RWPE2 (cell line): ENCODE data around the gene ITPKB.

Source experiments
- ATAC-seq: fragments of 200-7000 bp; cut with Tn5 transposase; 3 replicates; pipeline ENCODE4 v1.9.1; 2021; ENCODE audit warnings: low read depth
- DNase-seq: peaks from one replicate; pipeline ENCODE4 v3.0.0-alpha.2; 2020; ENCODE audit warnings: low spot score
- H3K27ac ChIP-seq: fragments of 450-650 bp; 2 replicates; pipeline ENCODE4 v1.5.1; 2017; ENCODE audit warnings: mild to moderate bottlenecking; ENCODE audit not compliant: poor library complexity, severe bottlenecking
- H3K27me3 ChIP-seq: fragments of 250-450 bp; sonication (Bioruptor Pico); 2 replicates; pipeline ENCODE4 v1.5.1; 2021; ENCODE audit warnings: mild to moderate bottlenecking, moderate library complexity; ENCODE audit not compliant: insufficient read depth, poor library complexity, severe bottlenecking
- H3K36me3 ChIP-seq: fragments of 250-450 bp; sonication (Bioruptor Pico); 2 replicates; pipeline ENCODE4 v1.5.1; 2020; ENCODE audit warnings: low read depth, mild to moderate bottlenecking, moderate library complexity
- H3K4me1 ChIP-seq: fragments of 250-450 bp; sonication (Bioruptor Pico); 2 replicates; pipeline ENCODE4 v1.5.1; 2021; ENCODE audit warnings: mild to moderate bottlenecking, moderate library complexity; ENCODE audit not compliant: insufficient read depth, poor library complexity, severe bottlenecking
- H3K4me3 ChIP-seq: fragments of 250-450 bp; sonication (Bioruptor Pico); 2 replicates; pipeline ENCODE4 v1.5.1; 2021; ENCODE audit warnings: mild to moderate bottlenecking, moderate library complexity; ENCODE audit not compliant: severe bottlenecking
- H3K9me3 ChIP-seq: fragments of 250-450 bp; sonication (Bioruptor Pico); 2 replicates; pipeline ENCODE4 v1.5.1; 2021; ENCODE audit warnings: mild to moderate bottlenecking, moderate library complexity; ENCODE audit not compliant: severe bottlenecking
- TF ChIP-seq, protein P1 (sequence below): fragments of 450-650 bp; IDR thresholded peaks from one replicate; pipeline ENCODE4 v1.5.1; 2017; ENCODE audit warnings: mild to moderate bottlenecking, moderate library complexity; ENCODE audit not compliant: poor library complexity, severe bottlenecking

The ITPKB gene

GRCh38 chr1:226766565-226766964, 27.5 kb upstream of the ITPKB start:
- Histone ChIP-seq H3K36me3 (no peaks in the 10 kb centered on the region), H3K4me1 (peaks cover 5% of the 10 kb centered on the region), H3K27me3 (no peaks in the 10 kb centered on the region), H3K27ac (no peak overlapping the region), H3K9me3 (no peaks in the 10 kb centered on the region), H3K4me3 (no peak overlapping the region)
- ATAC-seq = no peak
- TF ChIP-seq, protein P1, sequence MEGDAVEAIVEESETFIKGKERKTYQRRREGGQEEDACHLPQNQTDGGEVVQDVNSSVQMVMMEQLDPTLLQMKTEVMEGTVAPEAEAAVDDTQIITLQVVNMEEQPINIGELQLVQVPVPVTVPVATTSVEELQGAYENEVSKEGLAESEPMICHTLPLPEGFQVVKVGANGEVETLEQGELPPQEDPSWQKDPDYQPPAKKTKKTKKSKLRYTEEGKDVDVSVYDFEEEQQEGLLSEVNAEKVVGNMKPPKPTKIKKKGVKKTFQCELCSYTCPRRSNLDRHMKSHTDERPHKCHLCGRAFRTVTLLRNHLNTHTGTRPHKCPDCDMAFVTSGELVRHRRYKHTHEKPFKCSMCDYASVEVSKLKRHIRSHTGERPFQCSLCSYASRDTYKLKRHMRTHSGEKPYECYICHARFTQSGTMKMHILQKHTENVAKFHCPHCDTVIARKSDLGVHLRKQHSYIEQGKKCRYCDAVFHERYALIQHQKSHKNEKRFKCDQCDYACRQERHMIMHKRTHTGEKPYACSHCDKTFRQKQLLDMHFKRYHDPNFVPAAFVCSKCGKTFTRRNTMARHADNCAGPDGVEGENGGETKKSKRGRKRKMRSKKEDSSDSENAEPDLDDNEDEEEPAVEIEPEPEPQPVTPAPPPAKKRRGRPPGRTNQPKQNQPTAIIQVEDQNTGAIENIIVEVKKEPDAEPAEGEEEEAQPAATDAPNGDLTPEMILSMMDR = no peak
- DNase-seq = no peak

DNA sequence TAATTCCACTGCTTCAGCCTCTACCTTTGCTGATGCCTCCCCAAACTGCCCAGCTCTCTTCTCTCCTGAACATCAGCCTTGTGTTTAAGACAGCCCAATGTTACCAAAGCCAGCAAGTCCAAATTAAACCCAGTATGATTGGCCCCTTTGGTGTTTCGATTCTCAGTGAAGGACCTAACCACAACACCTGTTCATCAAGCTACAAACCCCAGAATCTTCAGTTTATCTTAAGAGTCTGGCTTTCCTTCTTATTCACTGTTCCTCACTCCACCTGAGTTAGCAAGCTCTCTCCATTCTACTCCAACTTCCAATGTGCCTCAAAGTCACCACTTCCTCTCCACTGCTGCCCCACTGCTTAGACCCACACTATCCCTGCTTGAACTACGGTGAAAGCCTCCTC, 25.5 kb upstream of the ITPKB start:
- no peak for DNase-seq
- H3K4me1 ChIP-seq = peaks cover 5% of the 10 kb centered on the region

GRCh38 chr1:226763905-226764264, 24.8 kb upstream of the ITPKB start:
- DNase-seq (peak; percentile 75), ATAC-seq (peak; percentile 97)
- H3K27ac ChIP-seq = peak overlapping the region; percentile 26
- H3K27me3 ChIP-seq = no peaks in the 10 kb centered on the region
- no peaks in the 10 kb centered on the region for H3K36me3 ChIP-seq
- peaks cover 5% of the 10 kb centered on the region for H3K4me1 ChIP-seq
- no peaks in the 10 kb centered on the region for H3K9me3 ChIP-seq
- TF ChIP-seq, protein P1 = no peak
- no peak overlapping the region for H3K4me3 ChIP-seq

More for the DNA sequence above, 25.5 kb upstream of the ITPKB start:
- Histone ChIP-seq H3K36me3 (no peaks in the 10 kb centered on the region), H3K4me3 (no peak overlapping the region), H3K27me3 (no peaks in the 10 kb centered on the region), H3K9me3 (no peaks in the 10 kb centered on the region), H3K27ac (peak overlapping the region; percentile 26)
- ATAC-seq = no peak
- TF ChIP-seq, protein P1 = no peak

- no peak for DNase-seq
- Histone ChIP-seq H3K36me3 (no peaks in the 10 kb centered on the region), H3K4me3 (no peak overlapping the region), H3K4me1 (peaks cover 5% of the 10 kb centered on the region), H3K27ac (peak overlapping the region; percentile 26), H3K27me3 (no peaks in the 10 kb centered on the region), H3K9me3 (no peaks in the 10 kb centered on the region)
- TF ChIP-seq, protein P1 = no peak
- ATAC-seq = no peak
These were observed 24.2 kb upstream of the ITPKB start for GRCh38 chr1:226762988-226763904.

DNA sequence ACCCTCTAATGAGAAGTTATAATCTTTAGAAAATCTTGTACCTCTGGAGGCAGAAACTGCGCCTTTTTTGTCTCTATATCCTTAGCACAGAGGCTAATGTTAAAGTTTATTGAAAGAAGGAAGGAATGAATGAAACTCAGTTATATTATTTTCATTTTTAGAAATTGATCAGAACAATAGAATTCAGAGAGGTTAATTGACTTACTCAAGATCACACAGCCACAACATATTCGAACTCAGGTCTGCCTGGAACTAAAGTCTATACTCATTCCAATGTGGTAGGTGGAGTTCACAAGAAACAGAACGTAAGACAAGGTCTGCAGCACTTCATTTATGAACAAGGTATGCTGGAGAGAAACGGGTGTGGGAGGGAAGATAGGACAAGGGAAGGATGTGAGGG, 23.0 kb upstream of the ITPKB start:
- TF ChIP-seq, protein P1 = no peak
- H3K27me3 ChIP-seq = no peaks in the 10 kb centered on the region
- no peaks in the 10 kb centered on the region for H3K9me3 ChIP-seq
- no peak overlapping the region for H3K27ac ChIP-seq
- no peaks in the 10 kb centered on the region for H3K36me3 ChIP-seq
- H3K4me1 ChIP-seq = peaks cover 5% of the 10 kb centered on the region
- H3K4me3 ChIP-seq = no peak overlapping the region
- DNase-seq = no peak
- ATAC-seq = no peak
